ENCODE results near the gene CDH4. TPM values are rescaled to one million over a fixed set of nuclear protein-coding genes. Genes with fewer than 3 reads are reported as not detected.

The CDH4 gene
- polyA plus RNA-seq, 1 donor, result 1.2 TPM

GRCh38 chr20:61702246-61702645 is 450.2 kb downstream of the CDH4 start:
- no peak for DNase-seq (ENCODE audit: low read depth)

- DNase-seq (ENCODE audit: low read depth), result no peak
Measured at GRCh38 chr20:61704661-61705060, 452.6 kb downstream of the CDH4 start.

- no peak for DNase-seq (ENCODE audit: low read depth)
Measured at GRCh38 chr20:61705386-61706258, 453.6 kb downstream of the CDH4 start.

- no peak for DNase-seq (ENCODE audit: low read depth)
Measured at GRCh38 chr20:61706259-61706961, 454.3 kb downstream of the CDH4 start.

- DNase-seq (ENCODE audit: low read depth), result no peak
Measured at GRCh38 chr20:61708891-61709290, 456.8 kb downstream of the CDH4 start.

- DNase-seq (ENCODE audit: low read depth), result no peak
Measured at GRCh38 chr20:61710108-61710507, 458.0 kb downstream of the CDH4 start.

- no peak for DNase-seq (ENCODE audit: low read depth)
Measured at GRCh38 chr20:61712688-61713087, 460.6 kb downstream of the CDH4 start.

- no peak for DNase-seq (ENCODE audit: low read depth)
Measured at GRCh38 chr20:61718361-61719005, 466.4 kb downstream of the CDH4 start.

GRCh38 chr20:61719691-61720347 is 467.8 kb downstream of the CDH4 start:
- DNase-seq (ENCODE audit: low read depth), result no peak

GRCh38 chr20:61720348-61720696 is 468.3 kb downstream of the CDH4 start:
- no peak for DNase-seq (ENCODE audit: low read depth)

- DNase-seq (ENCODE audit: low read depth), result no peak
Measured at GRCh38 chr20:61722146-61722678, 470.2 kb downstream of the CDH4 start.

GRCh38 chr20:61723529-61724257 is 471.6 kb downstream of the CDH4 start:
- DNase-seq (ENCODE audit: low read depth), result no peak

- no peak for DNase-seq (ENCODE audit: low read depth)
Measured at GRCh38 chr20:61724376-61724775, 472.3 kb downstream of the CDH4 start.

- no peak for DNase-seq (ENCODE audit: low read depth)
Measured at GRCh38 chr20:61725145-61725544, 473.1 kb downstream of the CDH4 start.

- no peak for DNase-seq (ENCODE audit: low read depth)
Measured at GRCh38 chr20:61725966-61726365, 473.9 kb downstream of the CDH4 start.

GRCh38 chr20:61726979-61727378 is 474.9 kb downstream of the CDH4 start:
- no peak for DNase-seq (ENCODE audit: low read depth)

GRCh38 chr20:61727761-61728160 is 475.7 kb downstream of the CDH4 start:
- DNase-seq (ENCODE audit: low read depth), result no peak

GRCh38 chr20:61728326-61728725 is 476.3 kb downstream of the CDH4 start:
- no peak for DNase-seq (ENCODE audit: low read depth)

GRCh38 chr20:61728786-61729770 is 477.0 kb downstream of the CDH4 start:
- no peak for DNase-seq (ENCODE audit: low read depth)

All from forelimb muscle (tissue), 1 donor.